CD4-positive, alpha-beta T cell treated with Interferon gamma for 1 hour (primary cell): ENCODE results near the gene USP24.
"Not testable (repeated sequence)": the region's sequence is repeated elsewhere in the genome, so short reads cannot be mapped to it uniquely, and the experiment has no call there.

Experiments used
- DNase-seq: peaks from one replicate; pipeline ENCODE4 v3.0.0-alpha.2; 2020

Gene USP24

DNA sequence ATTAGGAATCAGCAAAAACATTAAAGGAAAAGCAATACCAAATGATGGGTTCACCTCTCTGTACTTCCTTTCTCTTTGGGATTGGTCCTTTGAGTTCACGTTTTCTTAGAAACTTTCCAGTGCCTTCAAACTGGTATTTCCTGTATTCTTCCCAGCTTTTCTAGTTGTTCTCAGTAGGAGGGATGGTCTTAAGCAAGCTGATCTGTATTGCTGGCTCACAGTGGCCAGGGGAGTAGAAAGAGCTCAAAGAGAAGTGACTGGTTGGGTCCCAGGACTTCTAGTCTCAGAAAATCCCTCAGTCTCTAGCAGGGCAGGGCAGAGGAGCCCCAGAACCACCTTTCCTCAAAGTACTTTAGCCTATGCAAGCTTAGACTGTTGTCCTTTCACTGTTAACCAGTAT is 10.1 kb upstream of the USP24 start:
- no peak for DNase-seq

DNA sequence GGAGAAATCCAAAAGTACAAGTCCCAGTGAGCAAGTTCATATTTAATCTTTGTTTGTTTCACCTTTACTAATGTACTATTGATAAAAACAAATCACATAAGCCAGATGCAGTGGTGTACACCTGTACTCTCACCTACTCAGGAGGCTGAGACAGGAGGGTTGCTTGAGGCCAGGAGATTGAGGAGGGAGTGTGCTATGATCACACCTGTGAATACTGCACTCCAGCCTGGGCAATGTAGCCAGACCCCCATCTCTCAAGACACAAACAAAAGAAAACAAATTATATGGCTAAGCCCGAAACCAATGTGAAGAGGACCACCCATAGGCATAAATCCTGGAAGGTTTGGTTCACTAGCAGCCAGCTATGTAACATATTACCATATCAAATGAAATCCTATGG is 9.6 kb upstream of the USP24 start:
- DNase-seq: no peak

DNA sequence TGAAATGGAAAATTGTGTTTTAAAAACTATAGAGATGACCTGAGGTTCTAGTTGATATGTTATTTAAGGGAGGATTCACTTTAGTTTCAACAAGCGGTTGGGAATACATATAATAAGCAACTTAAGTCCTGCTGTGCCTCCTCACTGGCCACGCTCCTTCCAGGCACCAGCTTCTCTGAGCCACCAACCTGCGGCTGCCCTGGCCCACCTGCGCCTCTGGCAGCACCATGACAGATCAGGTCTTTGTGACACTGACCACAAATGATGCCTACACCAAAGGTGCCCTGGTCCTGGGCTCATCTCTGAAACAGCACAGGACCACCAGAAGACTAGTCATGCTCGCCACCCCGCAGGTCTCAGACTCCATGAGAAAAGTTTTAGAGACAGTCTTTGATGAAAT is 7.0 kb upstream of the USP24 start:
- DNase-seq: no peak

DNA sequence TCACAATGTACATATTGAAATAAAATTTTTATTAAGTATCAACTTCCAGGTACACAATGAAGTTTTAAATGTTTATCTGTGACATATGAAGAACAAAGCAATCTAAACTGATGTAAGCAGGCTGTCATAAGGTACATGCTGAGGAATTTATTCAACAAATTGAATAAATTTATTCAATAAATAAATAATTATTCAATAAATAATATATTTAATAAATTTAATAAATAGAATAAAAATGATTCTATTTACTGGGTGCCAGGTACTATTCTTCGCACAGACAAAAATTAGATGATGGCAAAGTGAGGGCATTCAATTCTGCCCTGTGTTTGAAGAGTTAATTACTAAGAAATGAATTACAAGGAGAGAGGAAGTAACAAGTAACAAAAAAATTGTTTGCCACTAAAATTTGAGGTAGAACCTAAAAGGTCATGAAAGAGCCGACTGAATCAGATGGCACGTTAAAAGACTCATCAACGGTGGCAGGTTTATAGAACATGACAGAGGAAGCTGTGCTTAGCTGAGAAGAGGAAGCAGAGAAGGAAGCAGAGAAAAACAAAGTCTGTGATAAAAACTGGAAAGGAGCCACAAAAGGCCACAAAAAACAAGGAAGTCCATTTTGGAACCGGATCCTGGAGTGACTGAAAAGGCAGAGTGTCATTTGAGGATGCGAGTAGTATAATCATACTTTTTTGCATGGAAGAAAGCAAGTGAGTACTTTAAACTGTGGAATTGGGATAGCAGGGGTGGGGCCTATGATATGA is 2.2 kb upstream of the USP24 start:
- peak; percentile 23 for DNase-seq

DNA sequence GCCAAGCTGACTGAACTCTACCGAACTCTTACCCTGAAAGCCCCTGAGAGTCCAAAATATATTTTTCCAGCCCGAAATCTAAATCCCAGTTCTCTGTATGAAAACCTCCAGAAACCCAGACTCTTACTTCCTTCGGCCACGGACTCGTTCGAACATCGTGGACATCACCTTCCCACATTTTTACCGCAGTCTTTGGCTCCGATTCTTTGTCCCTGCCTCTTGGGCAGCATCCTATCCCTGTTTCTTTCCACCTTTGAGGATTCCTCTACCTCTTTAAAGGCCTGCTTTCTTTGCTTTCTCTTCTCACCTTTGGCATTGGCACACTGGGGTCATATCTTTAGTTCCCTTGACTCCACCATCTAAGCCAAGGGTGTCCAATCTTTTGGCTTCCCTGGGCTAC is 932 bp upstream of the USP24 start:
- no peak for DNase-seq

DNA sequence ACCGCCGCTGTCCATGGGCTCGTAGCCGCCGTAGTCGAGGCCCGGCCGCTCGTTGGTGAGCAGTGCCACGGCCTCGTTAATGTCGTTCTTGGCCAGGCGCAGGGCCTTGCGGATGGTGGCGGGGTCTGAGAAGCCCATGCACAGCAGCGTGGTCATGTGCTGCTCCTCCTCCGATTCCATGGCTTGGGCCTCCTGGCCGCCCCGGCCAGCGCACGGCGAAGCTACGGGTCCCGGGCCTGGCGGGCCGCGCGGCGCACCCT is 300 bp downstream of the USP24 start:
- no peak for DNase-seq

DNA sequence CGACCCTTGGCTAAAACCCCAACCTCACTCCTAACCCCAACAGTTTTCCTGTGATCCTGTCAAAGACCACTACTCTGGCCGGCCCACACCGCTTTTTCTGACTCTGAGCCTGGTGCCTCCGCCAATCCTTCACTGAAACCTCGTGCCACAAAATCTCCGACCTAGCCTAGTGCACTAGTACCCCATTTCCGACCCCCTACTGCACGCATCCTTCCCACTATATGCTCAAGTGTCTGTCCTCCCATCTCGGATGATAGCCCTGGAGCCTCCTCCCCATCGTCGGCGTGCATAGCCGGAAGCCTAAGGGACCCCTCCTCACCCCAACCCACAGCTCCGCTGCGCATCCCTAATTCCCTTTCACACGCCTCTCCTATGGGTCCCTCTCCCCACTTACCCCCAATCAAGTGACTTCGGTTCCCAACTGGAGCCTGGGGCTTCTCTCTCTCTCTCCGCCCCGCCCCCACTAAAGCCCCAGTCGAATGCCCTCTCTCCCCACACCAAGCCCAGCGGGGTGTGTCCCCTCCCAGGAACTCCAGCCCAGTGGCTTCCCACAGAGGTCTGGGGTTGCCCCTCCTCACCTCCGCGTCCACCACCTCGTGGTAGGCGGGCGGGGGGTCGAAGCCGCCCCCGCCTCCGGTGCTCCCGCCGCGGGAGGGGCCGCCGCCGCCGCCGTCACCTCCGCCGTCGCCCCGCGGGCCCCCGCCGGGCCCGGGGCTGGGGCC is 791 bp downstream of the USP24 start:
- peak; percentile 31 for DNase-seq

DNA sequence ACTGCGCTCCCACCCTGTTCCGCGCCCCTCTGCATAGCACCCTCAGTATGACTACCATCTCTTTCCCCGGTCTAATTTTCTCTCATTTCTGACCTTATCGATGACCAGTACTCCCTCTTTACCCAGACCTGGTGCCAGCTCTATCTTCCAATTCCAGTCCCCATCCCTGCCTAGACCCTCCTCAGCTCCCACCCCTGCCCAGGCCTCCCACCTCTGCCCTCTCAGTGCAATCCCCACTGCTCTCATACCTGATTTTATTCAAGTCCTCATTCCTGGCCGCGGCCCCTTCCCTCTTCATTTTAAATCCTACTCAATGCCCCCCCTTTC is 1.3 kb downstream of the USP24 start:
- DNase-seq: no peak

DNA sequence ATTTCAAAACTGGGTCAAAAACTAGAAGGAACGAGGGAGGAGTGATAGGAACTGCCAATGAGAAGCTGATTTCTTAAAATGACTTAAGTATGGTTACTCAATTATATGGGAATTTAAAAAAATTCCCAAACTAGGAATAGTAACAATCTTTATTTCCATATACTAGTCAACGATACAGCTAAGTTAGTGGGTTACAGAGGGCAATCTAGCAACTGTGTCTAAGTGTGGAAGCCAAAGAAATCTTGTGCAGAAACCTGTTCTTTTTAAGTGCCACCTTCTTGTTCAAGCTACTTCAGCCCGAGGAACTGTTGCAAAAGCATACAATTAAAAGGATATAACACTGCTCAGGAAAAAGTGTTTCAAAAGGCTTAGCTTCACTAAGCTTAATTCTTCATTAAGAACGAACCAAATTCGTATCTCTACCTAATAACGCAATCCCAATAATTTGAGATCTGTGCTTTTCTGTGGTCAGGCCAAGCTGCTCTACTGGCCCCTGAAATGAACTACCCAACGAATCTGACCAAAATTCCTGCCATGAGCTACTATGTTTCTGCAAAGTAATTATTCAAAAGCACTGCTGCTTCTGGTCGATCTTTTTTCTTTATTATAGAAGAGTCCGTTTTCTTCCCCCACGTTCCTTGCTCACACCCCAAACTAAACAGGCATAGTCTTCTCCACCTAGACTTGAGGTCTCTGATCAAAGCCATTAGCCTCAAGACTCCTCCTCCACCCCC is 1.8 kb downstream of the USP24 start:
- no peak for DNase-seq

DNA sequence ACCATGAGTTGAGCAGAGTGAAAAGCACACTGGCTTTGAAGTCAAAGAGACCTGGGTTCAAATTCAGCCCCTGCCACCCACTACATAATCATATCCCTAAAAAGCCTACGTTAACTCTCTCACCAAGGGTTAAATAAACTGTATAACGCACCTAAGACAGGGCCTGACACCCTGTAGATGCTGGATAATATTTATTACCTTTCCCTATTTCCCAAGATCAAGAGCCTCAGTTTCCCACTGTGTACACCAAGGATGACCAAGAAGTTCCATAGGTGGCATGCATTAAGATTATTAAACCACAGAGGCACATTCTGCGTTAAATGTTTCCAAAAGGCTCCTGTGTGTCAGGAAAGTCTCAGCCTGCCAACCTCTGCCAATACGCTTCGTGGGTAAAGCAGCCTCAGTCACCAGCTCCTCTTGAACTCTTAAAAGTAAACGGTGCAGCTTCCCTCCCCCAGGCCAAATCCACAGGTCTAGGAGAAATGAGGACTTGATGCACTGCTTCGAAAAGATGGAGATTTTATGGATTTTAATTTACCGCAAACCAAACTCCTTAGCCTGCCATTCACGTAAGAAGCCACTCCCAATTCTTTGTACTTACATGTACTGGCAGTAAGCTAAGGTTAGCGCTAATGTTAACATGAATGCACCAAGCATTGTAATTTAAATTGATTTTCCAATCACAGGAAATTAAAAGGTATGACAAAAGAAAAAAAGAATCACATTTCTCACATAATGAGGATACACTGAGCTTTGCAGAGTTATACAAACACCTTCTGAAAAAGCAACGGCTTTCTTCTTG is 2.6 kb downstream of the USP24 start:
- DNase-seq: no peak

DNA sequence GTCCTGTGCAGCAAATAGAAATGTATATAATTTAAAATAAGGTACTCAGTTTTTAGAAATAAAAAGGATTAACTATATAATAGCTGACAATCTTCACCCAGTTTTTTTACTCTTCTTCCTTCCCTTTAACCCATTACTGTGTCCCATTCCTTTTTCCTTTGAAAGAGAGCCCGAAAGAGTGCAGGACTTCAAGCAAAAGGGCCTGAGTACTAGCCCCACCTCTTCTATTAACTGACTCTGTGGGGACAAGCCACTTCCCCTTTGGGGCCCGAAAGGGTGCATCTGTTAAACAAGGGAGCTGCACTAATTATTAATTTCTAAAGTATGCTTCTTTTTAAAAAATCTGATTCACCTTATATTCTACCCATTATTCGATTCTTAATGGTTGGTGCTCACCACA is 3.3 kb downstream of the USP24 start:
- peak; percentile 2 for DNase-seq

DNA sequence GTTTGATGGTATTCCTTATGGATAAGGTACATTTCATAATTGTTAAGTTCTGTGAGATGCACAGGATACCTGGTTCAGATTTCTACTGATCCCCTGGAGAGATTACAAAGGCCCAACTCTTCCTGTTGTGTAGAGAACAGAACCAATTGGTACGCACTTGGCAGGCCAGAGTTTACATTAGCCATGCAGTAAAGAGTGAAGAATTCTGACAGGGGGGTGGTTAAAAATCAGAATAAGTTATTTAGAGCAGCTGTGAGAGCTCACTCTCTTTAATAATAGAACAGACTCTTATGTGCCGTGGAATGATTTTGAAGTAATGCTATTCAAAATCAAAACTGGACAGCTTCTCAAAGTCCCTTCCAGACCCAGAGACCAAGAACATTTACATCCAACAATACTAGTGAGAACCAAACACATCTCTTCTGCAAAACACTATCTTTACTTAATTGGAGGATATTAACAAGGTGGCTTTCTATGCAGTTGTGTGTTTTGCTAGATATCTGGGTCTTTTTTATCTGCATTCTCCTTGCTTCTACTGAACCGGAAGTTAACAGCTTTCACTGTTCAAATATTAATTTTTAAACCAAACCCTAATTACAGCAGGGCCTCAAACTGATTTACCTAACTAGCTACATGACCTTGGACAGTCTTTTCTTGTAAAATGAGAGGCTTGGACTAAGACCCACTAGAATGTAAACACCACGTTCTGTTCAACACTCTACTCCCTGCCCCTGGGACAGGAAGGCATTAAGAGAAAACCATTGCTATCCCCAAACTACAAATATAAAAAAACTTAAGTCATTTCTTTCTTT is 4.0 kb downstream of the USP24 start:
- no peak for DNase-seq

DNA sequence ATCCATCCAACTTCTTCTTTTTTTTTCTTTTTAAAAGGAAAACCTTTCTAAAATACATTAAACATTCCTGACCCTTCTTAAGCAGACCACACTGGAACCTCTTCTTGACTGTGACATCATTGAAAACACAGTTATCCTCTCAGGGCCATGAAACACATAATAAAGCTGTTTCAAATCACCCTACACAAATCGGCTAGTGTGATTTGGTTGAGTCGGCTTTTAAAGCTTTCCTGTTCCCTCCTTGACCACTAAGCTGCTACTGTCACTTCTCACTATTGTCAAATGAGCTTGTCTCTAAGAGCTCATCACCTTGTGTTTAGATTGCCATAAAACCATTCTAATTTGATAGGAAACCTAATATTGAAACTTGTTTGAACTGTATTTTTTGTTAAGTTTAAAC is 5.9 kb downstream of the USP24 start:
- DNase-seq: no peak

DNA sequence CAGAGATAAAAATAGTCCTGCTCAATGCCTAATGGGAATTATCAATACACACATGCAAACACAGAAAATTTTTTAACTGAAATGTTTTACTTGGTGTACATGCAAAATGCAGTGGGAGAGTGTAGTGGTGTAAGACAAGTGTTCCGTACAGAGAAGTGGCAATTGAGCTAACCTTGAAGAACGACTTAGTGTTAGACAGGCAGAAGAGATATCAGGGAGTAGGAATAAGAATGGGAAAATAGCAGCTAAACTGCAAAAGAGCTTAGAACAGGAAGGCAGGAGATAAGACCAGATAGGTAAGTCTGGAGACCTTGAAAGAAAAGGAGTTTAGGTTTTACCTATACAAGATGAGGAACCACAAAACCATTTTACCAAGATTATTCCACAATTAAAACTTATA is 9.0 kb downstream of the USP24 start:
- DNase-seq: no peak

DNA sequence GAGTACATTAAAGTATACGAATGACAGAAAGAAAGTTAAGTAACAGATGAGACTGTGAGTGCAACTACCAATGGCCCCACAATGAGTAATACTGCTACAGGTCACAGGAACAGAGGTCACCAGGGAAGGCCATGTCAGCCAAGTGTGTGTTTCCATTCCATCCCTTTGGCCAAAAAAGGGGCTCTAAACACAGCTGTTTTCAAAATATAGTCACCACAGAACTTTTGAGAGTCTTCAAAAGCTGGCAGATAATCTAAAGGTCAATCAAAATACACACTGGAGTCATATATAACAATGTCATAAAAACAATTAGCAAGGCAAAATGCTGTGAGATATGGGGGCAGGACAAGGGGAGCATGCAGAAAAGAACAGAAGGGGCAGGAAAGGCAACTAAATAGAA is 10.2 kb downstream of the USP24 start:
- DNase-seq: no peak

DNA sequence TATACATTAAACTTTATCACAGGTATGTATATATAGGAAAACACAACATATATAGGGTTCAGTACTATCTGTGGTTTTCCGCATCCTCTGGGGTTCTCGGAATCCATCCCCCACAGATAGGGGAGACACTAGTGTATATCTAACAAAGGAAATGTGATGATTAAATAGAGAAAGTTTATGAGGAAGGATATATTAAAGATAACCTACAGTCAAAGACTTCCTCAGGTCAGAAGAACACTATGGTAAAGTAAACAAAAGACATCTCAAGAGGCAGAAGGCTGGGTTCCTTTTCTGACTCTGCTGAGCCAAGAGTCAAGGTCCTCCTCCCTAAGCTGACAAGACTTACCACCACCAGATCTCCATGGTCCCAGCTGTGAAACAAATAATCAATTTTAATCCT is 12.1 kb downstream of the USP24 start:
- DNase-seq: no peak

DNA sequence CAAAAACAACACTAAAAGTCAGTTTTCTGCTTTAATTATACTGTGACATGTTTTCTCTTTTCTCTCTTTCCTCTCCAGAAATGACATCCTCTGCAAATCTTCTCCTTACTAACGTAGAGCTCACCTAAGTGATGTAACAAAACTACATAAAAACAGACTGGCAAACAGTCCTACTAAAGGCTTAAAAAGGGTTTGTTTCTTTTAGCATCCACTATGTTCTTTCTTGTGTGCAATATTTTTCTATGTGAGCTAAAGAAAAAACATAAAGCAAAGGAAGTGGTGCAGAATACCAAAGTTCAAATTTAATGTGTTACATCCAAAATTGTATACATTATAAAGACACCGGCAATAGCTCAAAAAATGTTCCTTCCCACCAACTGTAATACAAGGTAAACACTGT is 14.5 kb downstream of the USP24 start:
- DNase-seq: no peak

DNA sequence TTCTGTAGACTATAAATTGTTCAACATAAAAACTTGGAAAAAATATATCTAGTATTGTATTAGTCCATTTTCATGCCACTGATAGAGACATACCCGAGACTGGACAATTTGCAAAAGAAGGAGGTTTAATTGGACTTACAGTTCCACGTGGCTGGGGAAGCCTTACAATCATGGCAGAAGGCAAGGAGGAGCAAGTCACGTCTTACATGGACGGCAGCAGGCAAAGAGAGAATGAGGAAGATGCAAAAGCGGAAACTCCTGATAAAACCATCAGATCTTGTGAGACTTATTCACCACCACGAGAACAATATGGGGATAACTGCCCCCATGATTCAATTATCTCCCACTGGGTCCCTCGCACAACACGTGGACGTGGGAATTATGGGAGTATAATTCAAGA is 15.4 kb downstream of the USP24 start:
- DNase-seq: not testable (repeated sequence)

DNA sequence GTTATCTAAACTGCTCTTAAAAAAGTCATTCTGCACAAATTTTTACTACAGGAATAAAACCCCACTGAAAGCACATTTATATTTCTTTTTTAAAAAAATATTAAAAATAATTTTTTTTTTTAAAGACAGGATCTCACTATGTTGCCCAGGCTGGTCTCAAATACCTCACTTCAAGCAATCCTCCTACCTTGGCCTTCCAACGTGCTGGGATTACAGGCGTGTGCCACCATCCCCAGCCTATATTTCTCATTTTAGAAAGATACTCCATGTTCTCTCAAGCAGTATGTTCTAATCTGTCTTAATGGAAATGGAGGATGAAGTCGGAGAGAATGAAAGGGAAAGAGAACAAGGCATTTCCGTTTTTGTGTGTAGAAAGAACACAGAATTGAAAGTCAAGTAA is 17.1 kb downstream of the USP24 start:
- DNase-seq: no peak

DNA sequence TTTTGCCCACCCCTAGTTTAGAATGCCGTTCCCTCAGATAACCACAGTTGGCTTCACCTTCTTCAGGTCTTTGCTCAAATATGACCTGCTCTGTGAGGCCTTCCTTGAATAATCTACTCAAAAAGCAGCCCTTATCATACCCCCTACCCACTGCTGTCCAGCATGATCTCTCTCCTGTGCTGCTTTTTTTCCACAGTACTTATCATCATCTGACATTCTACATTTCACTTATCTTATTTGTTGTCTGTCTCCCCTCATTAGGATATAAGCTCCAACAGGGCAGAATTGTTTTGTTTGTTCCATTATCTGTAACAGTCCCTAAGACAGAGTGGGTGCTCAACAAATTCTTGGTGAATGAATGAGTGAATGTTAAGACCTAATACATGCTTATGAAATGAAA is 18.1 kb downstream of the USP24 start:
- DNase-seq: no peak

DNA sequence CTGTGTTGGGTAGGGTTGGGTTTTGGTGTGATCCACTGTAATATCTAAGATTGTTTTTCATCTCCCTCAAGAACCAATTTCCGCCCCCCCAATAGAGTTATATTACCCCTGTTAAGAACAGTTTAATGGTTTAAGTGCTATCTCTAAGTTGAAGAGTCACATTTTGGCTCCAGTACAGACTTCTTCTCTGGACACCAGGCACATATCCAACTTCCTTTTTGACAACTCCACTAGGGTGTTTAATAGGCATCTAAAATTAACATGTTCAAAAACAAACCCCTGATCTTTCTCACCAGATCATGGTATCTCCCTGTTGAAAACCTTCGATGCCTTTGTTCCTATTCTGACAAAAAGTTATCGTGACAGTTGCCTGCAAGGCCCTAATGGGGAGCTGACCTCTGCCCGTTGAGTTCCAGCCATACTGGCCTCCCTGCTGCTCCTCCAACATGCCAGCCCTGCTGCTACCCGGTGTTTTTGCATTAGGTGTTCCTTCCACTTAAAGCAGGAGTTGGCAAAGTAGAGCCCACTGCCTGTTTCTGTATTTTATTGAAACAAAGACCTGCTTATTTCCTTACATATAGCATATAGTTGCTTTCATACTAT is 18.6 kb downstream of the USP24 start:
- no peak for DNase-seq

DNA sequence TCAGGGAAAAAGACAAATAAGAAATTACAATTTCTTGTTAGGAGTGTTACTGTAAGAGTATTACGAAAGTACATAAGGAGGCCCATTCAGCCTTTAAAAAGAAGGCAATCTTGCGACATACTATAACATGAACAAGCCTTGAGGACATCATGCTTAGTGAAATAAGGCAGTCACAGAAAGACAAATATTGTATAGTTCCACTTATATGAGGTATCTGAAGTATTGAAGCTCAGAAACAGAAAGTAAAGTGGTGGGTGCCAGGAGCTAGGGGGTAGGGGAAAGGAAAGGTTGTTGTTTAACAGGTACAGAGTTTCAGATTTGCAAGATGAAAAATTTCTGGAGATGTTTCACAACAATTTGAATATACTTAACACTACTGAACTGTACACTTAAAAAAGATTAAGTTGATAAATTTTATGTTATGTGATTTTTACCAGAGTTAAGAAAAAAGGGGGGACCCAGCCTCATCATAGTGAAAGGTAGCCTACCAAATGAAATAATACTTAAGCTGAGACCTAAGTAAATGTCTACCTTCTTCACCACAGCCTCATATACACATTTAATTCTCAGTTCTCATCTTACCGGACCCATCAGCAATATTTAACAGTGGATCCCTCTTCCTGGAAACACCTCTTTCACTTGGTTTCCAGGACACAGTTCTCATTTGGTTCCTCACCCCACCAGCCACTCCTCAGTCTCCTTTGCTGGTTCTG is 19.5 kb downstream of the USP24 start:
- no peak for DNase-seq
